GM19239 (cell line): ENCODE data around the gene EGFL7.

Source experiments
- DNase-seq: peaks from one replicate; pipeline ENCODE4 v3.0.0; 2011; ENCODE audit warnings: low spot score; ENCODE audit not compliant: insufficient read length
- FAIRE-seq: peaks from 2 replicates; lab custom pipeline; 2011; peaks lifted over from hg19 to GRCh38; lab: Jason Lieb, UNC

The EGFL7 gene

GRCh38 chr9:136643596-136644342, 18.9 kb upstream of the EGFL7 start:
- no peak for FAIRE-seq

DNA sequence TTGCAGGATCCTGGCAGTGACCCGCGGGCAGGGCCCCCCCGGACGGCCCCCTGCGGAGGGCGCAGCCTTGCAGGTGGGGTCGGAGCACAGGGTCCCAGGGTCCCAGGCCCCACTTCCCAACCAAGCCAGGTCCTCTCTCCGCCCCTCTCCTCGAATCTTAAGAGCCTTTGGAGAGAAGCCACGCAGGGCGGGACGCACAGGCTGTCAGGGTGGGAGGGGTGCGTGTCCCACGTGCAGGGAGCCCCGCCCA, 18.4 kb upstream of the EGFL7 start:
- no peak for FAIRE-seq
- DNase-seq = no peak

More at GRCh38 chr9:136643596-136644342, 18.9 kb upstream of the EGFL7 start:
- no peak for DNase-seq

DNA sequence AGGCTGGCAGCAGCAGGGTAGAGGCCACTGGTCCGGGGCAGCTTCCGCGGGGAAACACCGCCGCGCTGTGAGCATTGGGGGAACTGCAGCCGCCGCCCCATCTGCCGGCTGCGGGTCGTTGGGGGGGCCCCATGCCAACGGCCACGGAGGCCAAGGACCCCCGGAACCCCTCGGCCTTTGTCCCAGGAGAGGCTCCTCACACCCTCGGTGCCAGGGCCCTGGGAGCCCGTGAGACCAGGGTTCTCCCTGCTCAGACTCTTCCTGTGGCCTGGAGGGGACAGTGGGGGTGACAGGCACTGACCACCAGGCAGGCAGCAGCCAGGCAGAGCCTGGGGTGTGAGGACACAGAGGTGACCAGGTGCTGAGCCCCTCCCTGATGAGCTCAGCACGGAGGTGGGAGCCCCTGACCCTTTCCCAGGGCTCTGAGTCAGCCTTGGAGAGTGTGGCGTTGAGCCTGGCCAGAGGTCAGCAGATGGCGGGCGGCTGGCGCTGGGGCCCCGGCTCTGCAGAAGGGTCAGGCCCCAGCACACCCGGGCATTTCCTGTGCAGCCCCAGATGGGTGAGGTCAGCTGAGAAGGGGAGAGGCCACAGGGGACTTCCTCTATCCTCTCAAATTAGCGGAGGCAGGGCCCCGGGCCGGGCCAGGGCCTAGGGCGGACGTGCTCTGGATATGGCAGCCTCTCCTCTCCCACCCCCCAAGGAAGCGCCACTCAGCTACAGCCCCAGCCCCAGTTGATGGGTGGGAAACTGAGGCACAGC, 17.9 kb upstream of the EGFL7 start:
- FAIRE-seq (no peak), DNase-seq (peak; percentile 94)

GRCh38 chr9:136645352-136645902, 17.3 kb upstream of the EGFL7 start:
- no peak for FAIRE-seq

GRCh38 chr9:136645903-136646754, 16.6 kb upstream of the EGFL7 start:
- DNase-seq (no peak), FAIRE-seq (no peak)

More at GRCh38 chr9:136645352-136645902, 17.3 kb upstream of the EGFL7 start:
- no peak for DNase-seq

- FAIRE-seq = no peak
These were observed 15.6 kb upstream of the EGFL7 start for GRCh38 chr9:136646827-136647711.

GRCh38 chr9:136648751-136649150, 14.0 kb upstream of the EGFL7 start:
- DNase-seq = no peak
- no peak for FAIRE-seq

More at GRCh38 chr9:136646827-136647711, 15.6 kb upstream of the EGFL7 start:
- no peak for DNase-seq

DNA sequence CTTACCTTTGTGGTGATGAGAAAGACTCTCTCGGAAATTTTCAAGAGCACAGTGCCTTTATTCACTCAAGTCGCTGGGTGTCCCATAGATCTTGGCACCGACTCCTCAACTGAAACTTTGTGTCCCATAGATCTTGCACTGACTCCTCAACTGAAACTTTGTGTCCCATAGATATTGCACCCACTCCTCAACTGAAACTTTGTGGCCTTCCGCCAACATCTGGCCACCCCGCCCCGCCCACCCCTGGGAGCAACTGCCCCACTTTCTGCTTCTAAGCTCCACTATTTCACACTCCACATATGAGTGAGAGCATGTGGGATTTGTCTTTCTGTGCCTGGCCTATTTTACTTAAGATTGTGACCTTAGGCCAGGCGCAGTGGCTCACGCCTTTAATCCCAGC, 12.7 kb upstream of the EGFL7 start:
- FAIRE-seq (no peak), DNase-seq (no peak)

DNA sequence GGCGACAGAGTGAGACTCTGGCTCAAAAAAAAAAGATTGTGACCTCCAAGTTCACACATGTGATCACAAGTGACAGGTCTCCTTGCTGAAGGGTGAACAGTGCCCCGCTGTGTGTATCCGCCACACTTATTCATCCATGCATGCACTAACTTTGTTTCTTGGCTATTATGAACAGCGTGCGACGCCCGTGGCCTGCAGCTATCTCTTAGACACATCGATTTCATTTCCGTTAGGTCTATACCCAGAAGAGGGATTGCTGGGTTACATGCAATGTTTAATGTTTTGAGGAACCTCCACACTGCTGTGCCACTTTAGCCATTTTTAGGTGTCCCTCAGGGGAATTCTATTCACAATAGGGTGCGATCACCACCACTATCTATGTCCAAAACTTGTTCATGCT, 12.1 kb upstream of the EGFL7 start:
- FAIRE-seq (no peak), DNase-seq (no peak)

- no peak for DNase-seq
These were observed 10.9 kb upstream of the EGFL7 start for GRCh38 chr9:136651860-136652259.

DNA sequence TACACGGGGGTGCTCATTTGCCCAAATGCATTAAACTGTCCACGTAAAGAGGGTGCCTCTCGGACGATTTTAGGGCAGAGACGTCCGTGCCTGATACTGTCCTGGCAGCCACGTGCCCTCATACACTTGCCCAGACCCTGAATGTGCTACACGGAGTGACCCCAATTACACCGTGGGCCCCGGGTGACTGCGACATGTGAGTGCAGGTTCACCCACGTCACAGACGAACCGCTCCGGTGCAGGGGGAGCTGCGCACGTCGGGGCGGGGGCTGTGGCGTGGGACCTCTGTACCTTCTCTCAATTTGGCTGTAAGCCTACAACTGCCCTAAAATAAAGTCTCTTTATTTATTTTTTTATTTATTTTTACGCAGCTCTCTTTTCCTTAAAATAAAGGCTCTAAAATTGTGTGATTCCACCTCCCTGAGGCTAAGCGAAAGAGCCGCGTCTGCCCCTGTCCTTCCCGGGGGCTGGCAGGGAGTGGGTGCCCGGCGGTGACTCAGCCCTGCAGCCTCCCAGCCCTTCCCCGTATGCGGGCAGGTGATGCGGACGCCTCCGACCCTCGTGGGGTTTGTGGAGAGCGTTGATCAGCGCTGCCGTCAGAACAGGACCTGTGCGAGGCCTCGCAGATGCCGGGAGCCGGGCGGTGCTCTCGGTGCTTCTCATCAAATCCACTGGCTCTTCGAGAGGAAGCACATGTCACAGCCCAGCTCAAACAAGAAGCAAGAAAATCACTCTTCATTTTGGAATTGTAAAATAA, 9.2 kb upstream of the EGFL7 start:
- DNase-seq = no peak
- FAIRE-seq = no peak

More at GRCh38 chr9:136651860-136652259, 10.9 kb upstream of the EGFL7 start:
- no peak for FAIRE-seq

GRCh38 chr9:136654820-136655535, 7.7 kb upstream of the EGFL7 start:
- FAIRE-seq = no peak
- DNase-seq = no peak

DNA sequence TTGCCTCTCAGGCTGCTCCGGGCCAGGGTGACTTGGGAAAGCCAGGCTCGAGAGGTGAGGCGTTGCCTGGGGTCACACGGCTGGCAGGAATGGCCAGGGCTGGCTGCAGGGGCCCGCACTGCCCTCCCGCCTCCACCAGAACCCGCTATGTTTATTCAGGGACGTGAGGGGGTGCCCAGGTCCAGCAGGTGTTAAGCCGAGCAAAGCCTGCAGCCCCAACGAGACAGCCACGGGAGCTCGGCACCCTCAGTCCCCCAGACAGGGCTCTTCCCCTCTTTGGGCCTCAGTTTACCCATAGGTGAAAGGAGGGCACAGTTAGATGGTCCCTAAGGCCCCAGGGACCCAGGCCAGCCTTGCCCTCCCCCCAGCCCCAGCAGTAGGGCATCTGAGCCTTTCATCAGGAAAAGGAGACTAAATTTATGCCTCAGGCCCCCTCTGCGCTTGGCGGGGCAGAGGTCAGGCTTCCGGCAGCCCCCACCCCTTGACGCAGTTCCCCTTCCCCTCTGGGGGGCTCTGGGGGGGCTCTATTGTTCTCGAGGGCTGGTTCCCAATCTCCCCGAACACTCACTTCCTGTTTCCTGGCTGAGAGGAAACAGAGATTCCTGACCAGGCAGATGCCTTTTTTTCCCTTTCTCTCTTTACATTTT, 7.1 kb upstream of the EGFL7 start:
- DNase-seq (no peak), FAIRE-seq (no peak)

DNA sequence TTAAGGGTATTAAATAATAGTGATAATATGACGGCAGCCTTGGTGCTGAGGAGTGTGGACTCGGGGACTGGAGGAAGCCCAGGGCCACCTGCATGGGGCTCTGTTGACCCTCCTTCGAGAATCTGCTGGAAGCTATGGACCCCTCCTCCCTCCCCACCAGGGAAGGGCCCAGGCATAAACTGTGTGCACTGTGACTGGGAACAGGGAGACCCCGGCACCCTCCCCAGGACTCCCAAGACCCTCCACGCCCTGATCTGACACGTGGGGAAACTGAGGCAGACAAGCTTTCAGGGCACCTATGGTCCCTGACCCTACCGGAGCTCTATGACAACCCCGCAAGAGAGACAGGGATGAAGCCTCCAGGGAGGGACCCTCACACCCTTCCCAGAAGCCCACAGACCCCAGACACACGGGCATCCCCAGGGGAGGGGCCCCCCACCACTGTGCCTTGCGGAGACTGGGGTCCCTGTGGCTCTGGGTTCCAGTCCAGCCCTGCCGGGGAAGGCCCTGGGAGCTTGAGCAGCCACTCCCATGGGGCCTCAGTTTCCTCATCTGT, 6.5 kb upstream of the EGFL7 start:
- FAIRE-seq = no peak
- DNase-seq = no peak

GRCh38 chr9:136656795-136657611, 5.7 kb upstream of the EGFL7 start:
- no peak for DNase-seq
- FAIRE-seq = no peak

GRCh38 chr9:136657974-136658848, 4.5 kb upstream of the EGFL7 start:
- FAIRE-seq (no peak), DNase-seq (no peak)
